Ascending aorta (tissue), 2 donors: Measurements from ENCODE around the gene LSMEM2. TPM values are rescaled to one million over a fixed set of nuclear protein-coding genes. Genes with fewer than 3 reads are reported as not detected.

Experiments
- DNase-seq, 2 donors: peaks; one replicate each; pipeline ENCODE4 v3.0.0-alpha.2; 2019; ENCODE audit warnings: low spot score in 2 of 2
- H3K27ac ChIP-seq, 2 donors: fragments of 200-600 bp; sonication (generic); one replicate each; pipeline ENCODE4 v1.5.1; 2016 to 2017; ENCODE audit warnings: mild to moderate bottlenecking in 1 of 2
- H3K27me3 ChIP-seq: fragments of 200-600 bp; sonication (generic); one replicate; pipeline ENCODE4 v1.5.1; 2017
- H3K36me3 ChIP-seq, 2 donors: fragments of 200-600 bp; sonication (generic); one replicate each; pipeline ENCODE4 v1.5.1; 2016
- H3K4me1 ChIP-seq, 2 donors: fragments of 200-600 bp; sonication (generic); one replicate each; pipeline ENCODE4 v1.5.1; 2016 to 2017; ENCODE audit warnings: mild to moderate bottlenecking in 1 of 2
- H3K4me3 ChIP-seq, 2 donors: fragments of 200-600 bp; sonication (generic); one replicate each; pipeline ENCODE4 v1.5.1; 2016 to 2017; ENCODE audit warnings: mild to moderate bottlenecking in 1 of 2
- H3K9me3 ChIP-seq, 2 donors: fragments of 200-600 bp; sonication (generic); one replicate each; pipeline ENCODE4 v1.5.1; 2016
- intact Hi-C: fragments of 100-400 bp; cut with DNase I; formaldehyde crosslinking; loops from one replicate; pipeline ENCODE4 v1.15.1; 2023
- total RNA-seq: library from RNA; depleted of rRNA; stranded (reverse); fragments of >200 nt; gene quantifications from one replicate; pipeline ENCODE4 v1.1.0, GENCODE V29; 2016
- TF ChIP-seq, protein P1 (sequence below), 3 experiments: fragments of 200-600 bp in 2 of 3; fragments of 450-650 bp in 1 of 3; sonication (generic) in 2 of 3; IDR thresholded peaks; one replicate each; pipeline ENCODE4 v1.5.1; 2016 to 2019; ENCODE audit warnings: antibody characterized with exemption in 3 of 3, mild to moderate bottlenecking in 1 of 3, moderate library complexity in 1 of 3

The LSMEM2 gene
- total RNA-seq, 1 donor from 2014 or later, result not detected

- intact Hi-C loops, result no loop called here
Observed at GRCh38 chr3:50288387-50289007, 9.6 kb downstream of the LSMEM2 start.

DNA sequence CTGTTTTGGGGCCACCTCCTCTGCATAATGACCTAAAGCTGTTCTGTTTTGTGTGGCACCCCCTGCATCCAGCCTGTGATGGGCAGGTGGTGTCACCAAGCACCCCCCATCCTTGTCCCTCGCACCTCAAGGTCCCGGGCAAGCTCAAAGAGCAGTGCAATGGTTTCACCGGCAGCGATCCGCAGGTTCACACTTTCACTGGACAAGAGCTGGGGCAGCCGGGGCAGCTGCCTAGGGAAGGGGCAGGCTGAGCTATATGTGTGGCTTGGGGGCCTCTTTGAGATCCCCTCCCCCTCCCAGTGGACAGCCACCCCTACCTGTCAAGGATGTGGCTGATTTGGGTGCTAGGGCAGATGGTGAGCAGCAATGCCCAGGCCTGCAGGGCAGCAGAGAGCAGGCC is 10.2 kb downstream of the LSMEM2 start:
- intact Hi-C loops, result no loop called here
- DNase-seq, result no peak

More at GRCh38 chr3:50288387-50289007, 9.6 kb downstream of the LSMEM2 start:
- DNase-seq, result no peak
- H3K27me3 ChIP-seq, result no peaks in the 10 kb centered on the region
- H3K36me3 ChIP-seq, result peaks cover 25 to 35% of the 10 kb centered on the region in 2 donors
- TF ChIP-seq, protein P1, sequence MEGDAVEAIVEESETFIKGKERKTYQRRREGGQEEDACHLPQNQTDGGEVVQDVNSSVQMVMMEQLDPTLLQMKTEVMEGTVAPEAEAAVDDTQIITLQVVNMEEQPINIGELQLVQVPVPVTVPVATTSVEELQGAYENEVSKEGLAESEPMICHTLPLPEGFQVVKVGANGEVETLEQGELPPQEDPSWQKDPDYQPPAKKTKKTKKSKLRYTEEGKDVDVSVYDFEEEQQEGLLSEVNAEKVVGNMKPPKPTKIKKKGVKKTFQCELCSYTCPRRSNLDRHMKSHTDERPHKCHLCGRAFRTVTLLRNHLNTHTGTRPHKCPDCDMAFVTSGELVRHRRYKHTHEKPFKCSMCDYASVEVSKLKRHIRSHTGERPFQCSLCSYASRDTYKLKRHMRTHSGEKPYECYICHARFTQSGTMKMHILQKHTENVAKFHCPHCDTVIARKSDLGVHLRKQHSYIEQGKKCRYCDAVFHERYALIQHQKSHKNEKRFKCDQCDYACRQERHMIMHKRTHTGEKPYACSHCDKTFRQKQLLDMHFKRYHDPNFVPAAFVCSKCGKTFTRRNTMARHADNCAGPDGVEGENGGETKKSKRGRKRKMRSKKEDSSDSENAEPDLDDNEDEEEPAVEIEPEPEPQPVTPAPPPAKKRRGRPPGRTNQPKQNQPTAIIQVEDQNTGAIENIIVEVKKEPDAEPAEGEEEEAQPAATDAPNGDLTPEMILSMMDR (IDR thresholded peaks at IDR 0.05), result no peak
- no peak overlapping the region for H3K4me3 ChIP-seq
- H3K27ac ChIP-seq, result no peak overlapping the region
- H3K9me3 ChIP-seq, result no peaks in the 10 kb centered on the region
- H3K4me1 ChIP-seq, result peaks cover 0 to 21% of the 10 kb centered on the region in 2 donors

DNA sequence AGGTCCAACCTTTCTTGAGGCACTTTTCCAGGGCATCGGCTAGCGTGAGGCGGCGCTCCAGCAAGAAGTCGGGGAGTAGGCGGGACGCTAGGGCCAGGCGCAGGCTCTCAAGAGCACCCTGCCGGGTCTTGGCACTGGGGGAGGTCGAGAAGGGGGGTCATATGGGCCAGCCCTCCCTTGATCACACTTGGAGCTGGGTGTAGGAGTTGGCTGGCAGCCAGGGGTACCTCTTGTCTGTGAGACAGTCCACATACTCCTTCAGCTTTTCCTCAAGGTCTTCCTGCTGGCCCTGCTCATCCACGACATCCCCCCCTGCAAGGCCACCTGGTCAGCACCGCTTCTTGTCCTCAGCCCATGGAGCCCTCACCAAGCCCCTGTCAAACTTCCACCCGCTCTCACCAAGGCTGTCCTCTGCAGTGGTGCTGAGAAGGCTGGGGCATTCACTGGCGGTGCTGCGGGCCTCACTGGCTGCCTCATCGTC is 11.3 kb downstream of the LSMEM2 start:
- Histone ChIP-seq H3K4me1 (peaks cover 0 to 21% of the 10 kb centered on the region in 2 donors), H3K9me3 (no peaks in the 10 kb centered on the region), H3K4me3 (no peak overlapping the region), H3K27ac (no peak overlapping the region), H3K36me3 (peaks cover 25 to 35% of the 10 kb centered on the region in 2 donors), H3K27me3 (no peaks in the 10 kb centered on the region)
- TF ChIP-seq, protein P1 (IDR thresholded peaks at IDR 0.05), result no peak
- DNase-seq, result peak in 1 of 2 donors; percentile 63
- intact Hi-C loops, result no loop called here

More for the DNA sequence above, 10.2 kb downstream of the LSMEM2 start:
- no peaks in the 10 kb centered on the region for H3K27me3 ChIP-seq
- no peak overlapping the region for H3K4me3 ChIP-seq
- peaks cover 0 to 21% of the 10 kb centered on the region in 2 donors for H3K4me1 ChIP-seq
- H3K27ac ChIP-seq, result no peak overlapping the region
- no peaks in the 10 kb centered on the region for H3K9me3 ChIP-seq
- H3K36me3 ChIP-seq, result peaks cover 25 to 35% of the 10 kb centered on the region in 2 donors
- TF ChIP-seq, protein P1 (IDR thresholded peaks at IDR 0.05), result no peak

GRCh38 chr3:50292159-50293078 is 13.5 kb downstream of the LSMEM2 start, which contains the start of gene IFRD2:
Gene IFRD2 (minus strand): TSS chr3:50292429. CDS start chr3:50292274, 155 bp downstream.
- Histone ChIP-seq H3K4me1 (peaks cover 0 to 21% of the 10 kb centered on the region in 2 donors), H3K4me3 (peak within 1 kb of the TSS; percentile 82 to 84), H3K27me3 (no peaks in the 10 kb centered on the region), H3K9me3 (no peaks in the 10 kb centered on the region), H3K27ac (peak within 1 kb of the TSS; percentile 85 to 89), H3K36me3 (peaks cover 20 to 37% of the 10 kb centered on the region in 2 donors)
- intact Hi-C loops, result no loop called here
- TF ChIP-seq, protein P1 (IDR thresholded peaks at IDR 0.05), result no peak
- peak; percentile 93 to 98 for DNase-seq

DNA sequence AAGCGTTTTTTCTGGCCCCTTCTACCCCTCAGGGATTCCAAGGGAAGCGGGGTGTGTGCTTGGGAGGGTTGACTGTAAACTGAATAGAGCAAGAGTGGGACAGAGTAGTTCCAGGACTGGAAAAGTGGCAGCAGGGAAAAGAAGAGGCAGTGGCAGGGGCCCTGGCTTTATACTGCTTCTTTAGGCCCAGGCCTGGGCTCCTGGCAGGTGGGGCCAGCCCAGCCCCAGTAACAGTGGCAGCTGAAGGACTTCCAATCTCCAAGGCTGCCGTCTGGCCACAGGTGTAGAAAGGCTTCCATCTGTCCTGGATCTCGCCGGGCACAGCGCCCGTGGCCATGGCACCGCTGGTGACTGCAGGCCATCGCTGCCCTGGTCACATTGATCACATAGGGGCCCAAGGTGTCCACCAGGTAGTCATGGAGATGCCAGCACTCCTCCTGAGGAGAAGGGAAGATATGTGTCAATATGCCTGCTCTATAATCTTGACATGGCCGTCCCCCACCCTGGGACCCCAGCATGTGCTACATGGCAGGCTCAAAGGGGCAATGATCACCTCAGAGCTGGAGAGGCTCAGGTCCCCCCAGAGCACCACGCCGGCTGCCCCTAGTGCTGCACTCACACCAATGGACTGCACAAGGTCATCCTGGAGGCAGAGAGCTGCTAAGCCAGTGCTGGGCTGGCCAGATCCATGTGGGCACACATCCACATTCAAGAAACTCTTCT is 14.4 kb downstream of the LSMEM2 start:
- peaks cover 12 to 29% of the 10 kb centered on the region in 2 donors for H3K36me3 ChIP-seq
- no peaks in the 10 kb centered on the region for H3K9me3 ChIP-seq
- intact Hi-C loops, result no loop called here
- peak overlapping the region; percentile 84 to 89 for H3K27ac ChIP-seq
- peaks cover under 1 to 25% of the 10 kb centered on the region in 2 donors for H3K4me1 ChIP-seq
- TF ChIP-seq, protein P1 (IDR thresholded peaks at IDR 0.05), result no peak
- peak in 1 of 2 donors; percentile 62 for DNase-seq
- H3K27me3 ChIP-seq, result no peaks in the 10 kb centered on the region
- peak overlapping the region; percentile 82 to 84 for H3K4me3 ChIP-seq
